HepG2 (cell line): ENCODE data around the gene RAB3B. TPM values are rescaled to one million over a fixed set of nuclear protein-coding genes. Genes with fewer than 3 reads are reported as not detected.

Experiments used
- AKNA ChIP-seq: sonication (generic); formaldehyde crosslinking; IDR thresholded peaks from 2 replicates; pipeline ENCODE4 v1.4.0; 2020; ENCODE audit warnings: missing genetic modification reagents, borderline replicate concordance
- CSRNP1 ChIP-seq: sonication (generic); formaldehyde crosslinking; IDR thresholded peaks from 2 replicates; pipeline ENCODE4 v1.8.1; 2023; ENCODE audit warnings: mild to moderate bottlenecking, missing genetic modification reagents
- DBP ChIP-seq: sonication (generic); formaldehyde crosslinking; IDR thresholded peaks from 2 replicates; pipeline ENCODE4 v1.4.0; 2020; ENCODE audit warnings: missing genetic modification reagents; ENCODE audit errors: not compliant biosample characterization
- ELF1 ChIP-seq: sonication (generic); formaldehyde crosslinking; IDR thresholded peaks from 2 replicates; pipeline ENCODE4 v1.4.0; 2020; ENCODE audit warnings: missing genetic modification reagents
- GABPB1 ChIP-seq: IDR thresholded peaks from 2 replicates; pipeline ENCODE4 v1.6.1; 2016; ENCODE audit warnings: mild to moderate bottlenecking, missing genetic modification reagents, moderate library complexity, missing compliant biosample characterization
- GLI4 ChIP-seq: sonication (generic); formaldehyde crosslinking; IDR thresholded peaks from 2 replicates; pipeline ENCODE4 v1.5.1; 2020; ENCODE audit warnings: missing genetic modification reagents, mild to moderate bottlenecking, moderate library complexity, borderline replicate concordance
- HDAC1 ChIP-seq: sonication (generic); formaldehyde crosslinking; IDR thresholded peaks from 2 replicates; pipeline ENCODE4 v1.5.1; 2020; ENCODE audit warnings: mild to moderate bottlenecking, missing genetic modification reagents
- HIVEP1 ChIP-seq: sonication (generic); formaldehyde crosslinking; IDR thresholded peaks from 2 replicates; pipeline ENCODE4 v1.4.0; 2020; ENCODE audit warnings: mild to moderate bottlenecking, missing genetic modification reagents
- HNRNPK ChIP-seq: fragments of 200-400 bp; formaldehyde crosslinking; IDR thresholded peaks from 2 replicates; pipeline ENCODE4 v1.6.1; 2018; ENCODE audit warnings: low read length, low read depth, moderate library complexity, mild to moderate bottlenecking; ENCODE audit not compliant: poor library complexity, severe bottlenecking
- KMT2B ChIP-seq: IDR thresholded peaks from 2 replicates; pipeline ENCODE4 v1.6.1; 2016; ENCODE audit warnings: missing genetic modification reagents, missing compliant biosample characterization
- RNF219 ChIP-seq: sonication (generic); formaldehyde crosslinking; IDR thresholded peaks from 2 replicates; pipeline ENCODE4 v1.5.0; 2020; ENCODE audit warnings: mild to moderate bottlenecking, missing genetic modification reagents
- SIX4 ChIP-seq: sonication (generic); formaldehyde crosslinking; IDR thresholded peaks from 2 replicates; pipeline ENCODE4 v1.4.0; 2020; ENCODE audit warnings: missing genetic modification reagents
- XBP1 ChIP-seq: sonication (generic); formaldehyde crosslinking; IDR thresholded peaks from 2 replicates; pipeline ENCODE4 v1.5.0; 2020; ENCODE audit warnings: missing genetic modification reagents
- ZEB1 ChIP-seq: IDR thresholded peaks from 2 replicates; pipeline ENCODE4 v1.6.1; 2012; ENCODE audit warnings: mild to moderate bottlenecking, low read depth, inconsistent platforms; ENCODE audit not compliant: insufficient replicate concordance
- ZNF124 ChIP-seq: sonication (generic); formaldehyde crosslinking; IDR thresholded peaks from 2 replicates; pipeline ENCODE4 v1.4.0; 2020; ENCODE audit warnings: missing genetic modification reagents
- ZNF607 ChIP-seq: sonication (generic); formaldehyde crosslinking; IDR thresholded peaks from 2 replicates; pipeline ENCODE4 v1.5.1; 2020; ENCODE audit warnings: missing genetic modification reagents, mild to moderate bottlenecking, borderline replicate concordance
- ZNF746 ChIP-seq: sonication (generic); formaldehyde crosslinking; IDR thresholded peaks from 2 replicates; pipeline ENCODE4 v1.8.0; 2022; ENCODE audit warnings: mild to moderate bottlenecking, missing genetic modification reagents
- ZNF75D ChIP-seq: sonication (generic); formaldehyde crosslinking; IDR thresholded peaks from 2 replicates; pipeline ENCODE4 v1.8.1; 2023; ENCODE audit warnings: missing genetic modification reagents, mild to moderate bottlenecking, borderline replicate concordance
- polyA plus RNA-seq, 8 experiments: library from polyadenylated mRNA; depleted of rRNA in 3 of 8; stranded (reverse) in 7 of 8; unstranded in 1 of 8; fragments of >200 nt; fragmentation: Illumina TruSeq in 4 of 8; extraction: Trizol in 4 of 8; gene quantifications; 2 replicates each; pipeline versions ENCODE4 v1.2.1 to v1.2.3, GENCODE V29; 2011 to 2016; ENCODE audit warnings: low read depth in 4 of 8, missing spikeins in 1 of 8, mixed read lengths in 1 of 8; ENCODE audit not compliant: insufficient read depth in 1 of 8
- total RNA-seq, 5 experiments: library from RNA; depleted of rRNA; stranded (reverse); fragments of >200 nt; fragmentation: Illumina TruSeq; extraction: Trizol; gene quantifications; 2 replicates each; pipeline ENCODE4 v1.2.3, GENCODE V29; 2016; ENCODE audit warnings: low read depth in 1 of 5

The RAB3B gene
- total and polyA plus RNA-seq, 2 of the 13 experiments (the other 11 are each of a cell fraction or from before 2014, with no cell fraction given): 1.0 to 1.2 TPM

- TF ChIP-seq CSRNP1 (CRISPR knock-in tag): peak; percentile 52; the same call in 1 of the 2 replicates
- TF ChIP-seq AKNA (CRISPR knock-in tag): no peak
- TF ChIP-seq HIVEP1 (CRISPR knock-in tag): peak; percentile 37; the same call in 1 of the 2 replicates
- TF ChIP-seq GABPB1 (CRISPR knock-in tag): peak; percentile 44; the same call in 1 of the 2 replicates
- peak; percentile 91 for TF ChIP-seq ZNF124
- TF ChIP-seq ZNF75D (CRISPR knock-in tag): no peak
- TF ChIP-seq GLI4 (CRISPR knock-in tag): no peak
- peak; percentile 84 for TF ChIP-seq ELF1 (CRISPR knock-in tag)
- peak; percentile 63; the same call in 1 of the 2 replicates for TF ChIP-seq ZNF746 (CRISPR knock-in tag)
- no peak for TF ChIP-seq HNRNPK
- TF ChIP-seq RNF219 (CRISPR knock-in tag): peak; percentile 94; the same call in 1 of the 2 replicates
- peak; percentile 95 for TF ChIP-seq HDAC1 (CRISPR knock-in tag)
- peak; percentile 67 for TF ChIP-seq KMT2B (CRISPR knock-in tag)
- no peak; the same call in 1 of the 2 replicates for TF ChIP-seq SIX4 (CRISPR knock-in tag)
- no peak for TF ChIP-seq ZNF607 (CRISPR knock-in tag)
- peak; percentile 70 for TF ChIP-seq ZEB1
- TF ChIP-seq DBP (CRISPR knock-in tag): peak; percentile 50
- TF ChIP-seq XBP1 (CRISPR knock-in tag): no peak
These were observed 46.9 kb upstream of the RAB3B start (continued) for GRCh38 chr1:52037402-52037814.
